ENCODE data around the gene CALCOCO1.

DNA sequence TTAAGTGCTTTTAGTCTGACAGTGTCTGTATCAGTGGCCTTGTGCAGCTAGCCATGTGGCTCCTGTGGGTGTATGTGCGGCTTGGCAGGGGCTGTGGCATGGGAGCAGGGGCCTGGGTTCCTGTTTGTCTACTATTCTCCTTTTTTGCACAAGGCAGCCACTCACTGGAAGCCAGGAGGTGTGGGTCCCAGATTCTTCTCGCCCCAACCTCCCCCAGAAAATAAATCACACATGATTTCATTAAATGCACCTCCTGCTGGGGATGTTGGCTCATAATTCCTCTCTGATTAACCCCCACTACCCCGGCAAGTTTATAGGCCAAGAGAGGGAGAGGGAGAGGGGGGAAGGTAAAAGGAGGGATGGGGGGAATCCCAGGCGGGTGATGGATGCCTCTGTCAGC lies 17.6 kb downstream of the CALCOCO1 start:
- TF ChIP-seq, protein P1, sequence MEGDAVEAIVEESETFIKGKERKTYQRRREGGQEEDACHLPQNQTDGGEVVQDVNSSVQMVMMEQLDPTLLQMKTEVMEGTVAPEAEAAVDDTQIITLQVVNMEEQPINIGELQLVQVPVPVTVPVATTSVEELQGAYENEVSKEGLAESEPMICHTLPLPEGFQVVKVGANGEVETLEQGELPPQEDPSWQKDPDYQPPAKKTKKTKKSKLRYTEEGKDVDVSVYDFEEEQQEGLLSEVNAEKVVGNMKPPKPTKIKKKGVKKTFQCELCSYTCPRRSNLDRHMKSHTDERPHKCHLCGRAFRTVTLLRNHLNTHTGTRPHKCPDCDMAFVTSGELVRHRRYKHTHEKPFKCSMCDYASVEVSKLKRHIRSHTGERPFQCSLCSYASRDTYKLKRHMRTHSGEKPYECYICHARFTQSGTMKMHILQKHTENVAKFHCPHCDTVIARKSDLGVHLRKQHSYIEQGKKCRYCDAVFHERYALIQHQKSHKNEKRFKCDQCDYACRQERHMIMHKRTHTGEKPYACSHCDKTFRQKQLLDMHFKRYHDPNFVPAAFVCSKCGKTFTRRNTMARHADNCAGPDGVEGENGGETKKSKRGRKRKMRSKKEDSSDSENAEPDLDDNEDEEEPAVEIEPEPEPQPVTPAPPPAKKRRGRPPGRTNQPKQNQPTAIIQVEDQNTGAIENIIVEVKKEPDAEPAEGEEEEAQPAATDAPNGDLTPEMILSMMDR (IDR thresholded peaks at IDR 0.05): no peak
- TF ChIP-seq POLR2A (IDR thresholded peaks at IDR 0.05): no peak

All from thyroid gland (tissue), 4 donors.